Measurements from ENCODE around the gene MUSTN1.

DNA sequence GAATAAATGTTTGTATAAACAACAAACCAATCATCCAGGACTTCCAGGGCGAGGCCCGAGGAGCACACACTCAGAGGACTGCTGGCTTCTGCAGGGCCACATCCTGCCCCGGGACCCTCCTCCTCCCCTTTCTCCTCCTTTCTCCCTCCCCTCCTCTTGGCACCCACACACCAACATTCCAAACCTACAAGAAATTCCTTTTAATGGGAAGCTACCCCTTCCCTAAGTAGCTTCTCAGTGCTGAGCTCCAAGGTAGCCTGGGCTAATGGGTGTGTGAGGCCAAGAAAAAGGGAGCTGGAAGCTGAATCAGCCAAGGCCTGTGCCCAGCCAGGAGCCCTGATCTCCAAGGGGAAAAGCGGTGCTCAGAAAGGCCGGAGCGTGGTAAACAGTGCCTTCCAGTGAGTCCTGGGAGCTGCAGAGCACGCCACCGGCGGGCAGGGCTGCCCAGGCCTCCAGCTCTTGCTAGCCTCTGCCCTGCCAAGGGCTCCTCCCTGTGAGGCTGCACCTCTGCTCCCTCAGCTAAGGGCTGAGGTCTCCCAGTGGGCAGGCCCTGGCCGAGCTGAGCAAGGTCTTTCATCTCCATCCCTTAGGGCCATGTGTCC lies 36.3 kb downstream of the MUSTN1 start:
- TF ChIP-seq, protein P1, sequence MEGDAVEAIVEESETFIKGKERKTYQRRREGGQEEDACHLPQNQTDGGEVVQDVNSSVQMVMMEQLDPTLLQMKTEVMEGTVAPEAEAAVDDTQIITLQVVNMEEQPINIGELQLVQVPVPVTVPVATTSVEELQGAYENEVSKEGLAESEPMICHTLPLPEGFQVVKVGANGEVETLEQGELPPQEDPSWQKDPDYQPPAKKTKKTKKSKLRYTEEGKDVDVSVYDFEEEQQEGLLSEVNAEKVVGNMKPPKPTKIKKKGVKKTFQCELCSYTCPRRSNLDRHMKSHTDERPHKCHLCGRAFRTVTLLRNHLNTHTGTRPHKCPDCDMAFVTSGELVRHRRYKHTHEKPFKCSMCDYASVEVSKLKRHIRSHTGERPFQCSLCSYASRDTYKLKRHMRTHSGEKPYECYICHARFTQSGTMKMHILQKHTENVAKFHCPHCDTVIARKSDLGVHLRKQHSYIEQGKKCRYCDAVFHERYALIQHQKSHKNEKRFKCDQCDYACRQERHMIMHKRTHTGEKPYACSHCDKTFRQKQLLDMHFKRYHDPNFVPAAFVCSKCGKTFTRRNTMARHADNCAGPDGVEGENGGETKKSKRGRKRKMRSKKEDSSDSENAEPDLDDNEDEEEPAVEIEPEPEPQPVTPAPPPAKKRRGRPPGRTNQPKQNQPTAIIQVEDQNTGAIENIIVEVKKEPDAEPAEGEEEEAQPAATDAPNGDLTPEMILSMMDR (conservative IDR thresholded peaks at IDR 0.05; ENCODE audit: low read depth in 2 of 2), result no peak
- TF ChIP-seq, protein P2, sequence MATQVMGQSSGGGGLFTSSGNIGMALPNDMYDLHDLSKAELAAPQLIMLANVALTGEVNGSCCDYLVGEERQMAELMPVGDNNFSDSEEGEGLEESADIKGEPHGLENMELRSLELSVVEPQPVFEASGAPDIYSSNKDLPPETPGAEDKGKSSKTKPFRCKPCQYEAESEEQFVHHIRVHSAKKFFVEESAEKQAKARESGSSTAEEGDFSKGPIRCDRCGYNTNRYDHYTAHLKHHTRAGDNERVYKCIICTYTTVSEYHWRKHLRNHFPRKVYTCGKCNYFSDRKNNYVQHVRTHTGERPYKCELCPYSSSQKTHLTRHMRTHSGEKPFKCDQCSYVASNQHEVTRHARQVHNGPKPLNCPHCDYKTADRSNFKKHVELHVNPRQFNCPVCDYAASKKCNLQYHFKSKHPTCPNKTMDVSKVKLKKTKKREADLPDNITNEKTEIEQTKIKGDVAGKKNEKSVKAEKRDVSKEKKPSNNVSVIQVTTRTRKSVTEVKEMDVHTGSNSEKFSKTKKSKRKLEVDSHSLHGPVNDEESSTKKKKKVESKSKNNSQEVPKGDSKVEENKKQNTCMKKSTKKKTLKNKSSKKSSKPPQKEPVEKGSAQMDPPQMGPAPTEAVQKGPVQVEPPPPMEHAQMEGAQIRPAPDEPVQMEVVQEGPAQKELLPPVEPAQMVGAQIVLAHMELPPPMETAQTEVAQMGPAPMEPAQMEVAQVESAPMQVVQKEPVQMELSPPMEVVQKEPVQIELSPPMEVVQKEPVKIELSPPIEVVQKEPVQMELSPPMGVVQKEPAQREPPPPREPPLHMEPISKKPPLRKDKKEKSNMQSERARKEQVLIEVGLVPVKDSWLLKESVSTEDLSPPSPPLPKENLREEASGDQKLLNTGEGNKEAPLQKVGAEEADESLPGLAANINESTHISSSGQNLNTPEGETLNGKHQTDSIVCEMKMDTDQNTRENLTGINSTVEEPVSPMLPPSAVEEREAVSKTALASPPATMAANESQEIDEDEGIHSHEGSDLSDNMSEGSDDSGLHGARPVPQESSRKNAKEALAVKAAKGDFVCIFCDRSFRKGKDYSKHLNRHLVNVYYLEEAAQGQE (IDR thresholded peaks at IDR 0.05; ENCODE audit: unreplicated experiment), result no peak
- TF ChIP-seq POLR2AphosphoS5 (IDR thresholded peaks at IDR 0.05; ENCODE audit: low read depth) (no peak), EZH2phosphoT487 (IDR thresholded peaks at IDR 0.05; ENCODE audit: unreplicated experiment) (no peak), EZH2 (IDR thresholded peaks at IDR 0.05; ENCODE audit: low read depth, unreplicated experiment) (no peak), CREB1 (CRISPR knock-in tag; IDR thresholded peaks at IDR 0.05; ENCODE audit: low read depth) (no peak)

All from GM23338 (cell line).